ENCODE data around the gene ELN.

- TF ChIP-seq, protein P1, sequence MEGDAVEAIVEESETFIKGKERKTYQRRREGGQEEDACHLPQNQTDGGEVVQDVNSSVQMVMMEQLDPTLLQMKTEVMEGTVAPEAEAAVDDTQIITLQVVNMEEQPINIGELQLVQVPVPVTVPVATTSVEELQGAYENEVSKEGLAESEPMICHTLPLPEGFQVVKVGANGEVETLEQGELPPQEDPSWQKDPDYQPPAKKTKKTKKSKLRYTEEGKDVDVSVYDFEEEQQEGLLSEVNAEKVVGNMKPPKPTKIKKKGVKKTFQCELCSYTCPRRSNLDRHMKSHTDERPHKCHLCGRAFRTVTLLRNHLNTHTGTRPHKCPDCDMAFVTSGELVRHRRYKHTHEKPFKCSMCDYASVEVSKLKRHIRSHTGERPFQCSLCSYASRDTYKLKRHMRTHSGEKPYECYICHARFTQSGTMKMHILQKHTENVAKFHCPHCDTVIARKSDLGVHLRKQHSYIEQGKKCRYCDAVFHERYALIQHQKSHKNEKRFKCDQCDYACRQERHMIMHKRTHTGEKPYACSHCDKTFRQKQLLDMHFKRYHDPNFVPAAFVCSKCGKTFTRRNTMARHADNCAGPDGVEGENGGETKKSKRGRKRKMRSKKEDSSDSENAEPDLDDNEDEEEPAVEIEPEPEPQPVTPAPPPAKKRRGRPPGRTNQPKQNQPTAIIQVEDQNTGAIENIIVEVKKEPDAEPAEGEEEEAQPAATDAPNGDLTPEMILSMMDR (IDR thresholded peaks at IDR 0.05), result no peak
- TF ChIP-seq POLR2A (IDR thresholded peaks at IDR 0.05), result no peak
Observed at GRCh38 chr7:74099031-74099430, 71.1 kb downstream of the ELN start.
